Erythroblast (primary cell): ENCODE results near the gene TPM1.

Experiments
- GATA1 ChIP-seq: IDR thresholded peaks from 2 replicates; pipeline ENCODE4 v1.6.1; 2011; ENCODE audit warnings: low read depth, mild to moderate bottlenecking, control low read depth, low read length, moderate library complexity
- POLR2A ChIP-seq: IDR thresholded peaks from 2 replicates; pipeline ENCODE4 v1.6.1; 2011; ENCODE audit warnings: mild to moderate bottlenecking, low read length

GRCh38 chr15:62994439-62994838 is 48.1 kb upstream of the TPM1 start:
- no peak for TF ChIP-seq POLR2A
- TF ChIP-seq GATA1 = no peak
